Raji (cell line): ENCODE results near the gene PPP2R2B.

Experiments
- POLR2A ChIP-seq: IDR thresholded peaks from 2 replicates; pipeline ENCODE4 v1.6.1; 2011; ENCODE audit warnings: low read depth, low read length, control low read depth; ENCODE audit not compliant: insufficient read depth

Gene PPP2R2B

GRCh38 chr5:146791471-146791870, 87.1 kb downstream of the PPP2R2B start:
- TF ChIP-seq POLR2A: no peak

- no peak for TF ChIP-seq POLR2A
Measured at GRCh38 chr5:146789712-146790653, 88.6 kb downstream of the PPP2R2B start.

- no peak for TF ChIP-seq POLR2A
Measured at GRCh38 chr5:146788898-146789297, 89.7 kb downstream of the PPP2R2B start.

- no peak for TF ChIP-seq POLR2A
Measured at GRCh38 chr5:146785065-146785464, 93.5 kb downstream of the PPP2R2B start.

GRCh38 chr5:146781157-146781556, 97.4 kb downstream of the PPP2R2B start:
- no peak for TF ChIP-seq POLR2A

- no peak for TF ChIP-seq POLR2A
Measured at GRCh38 chr5:146779211-146779869, 99.2 kb downstream of the PPP2R2B start.

- TF ChIP-seq POLR2A: no peak
Measured at GRCh38 chr5:146778795-146779194, 99.8 kb downstream of the PPP2R2B start.

GRCh38 chr5:146778261-146778660, 100.3 kb downstream of the PPP2R2B start:
- no peak for TF ChIP-seq POLR2A

GRCh38 chr5:146772881-146773466, 105.6 kb downstream of the PPP2R2B start:
- TF ChIP-seq POLR2A: no peak

- TF ChIP-seq POLR2A: no peak
Measured at GRCh38 chr5:146770980-146771379, 107.6 kb downstream of the PPP2R2B start.

GRCh38 chr5:146770546-146770945, 108.0 kb downstream of the PPP2R2B start:
- TF ChIP-seq POLR2A: no peak

GRCh38 chr5:146767534-146767933, 111.0 kb downstream of the PPP2R2B start:
- no peak for TF ChIP-seq POLR2A

GRCh38 chr5:146766013-146766412, 112.5 kb downstream of the PPP2R2B start:
- no peak for TF ChIP-seq POLR2A

- TF ChIP-seq POLR2A: no peak
Measured at GRCh38 chr5:146765089-146765832, 113.3 kb downstream of the PPP2R2B start.

- no peak for TF ChIP-seq POLR2A
Measured at GRCh38 chr5:146762830-146763229, 115.7 kb downstream of the PPP2R2B start.
